ENCODE data around the gene MEN1.

MEN1 gene

GRCh38 chr11:64762674-64763525 is 47.5 kb downstream of the MEN1 start:
- DNase-seq (ENCODE audit: low read depth in 2 of 2): no peak

- DNase-seq (ENCODE audit: low read depth in 2 of 2): no peak
Observed at GRCh38 chr11:64762277-64762673, 48.1 kb downstream of the MEN1 start.

GRCh38 chr11:64760759-64761420 is 49.5 kb downstream of the MEN1 start:
- no peak for DNase-seq (ENCODE audit: low read depth in 2 of 2)

GRCh38 chr11:64759722-64760719 is 50.3 kb downstream of the MEN1 start, which contains the start of gene PYGM:
PYGM (minus strand) TSS chr11:64759974; CDS start chr11:64759898, 76 bp downstream.
- no peak for DNase-seq (ENCODE audit: low read depth in 2 of 2)

DNA sequence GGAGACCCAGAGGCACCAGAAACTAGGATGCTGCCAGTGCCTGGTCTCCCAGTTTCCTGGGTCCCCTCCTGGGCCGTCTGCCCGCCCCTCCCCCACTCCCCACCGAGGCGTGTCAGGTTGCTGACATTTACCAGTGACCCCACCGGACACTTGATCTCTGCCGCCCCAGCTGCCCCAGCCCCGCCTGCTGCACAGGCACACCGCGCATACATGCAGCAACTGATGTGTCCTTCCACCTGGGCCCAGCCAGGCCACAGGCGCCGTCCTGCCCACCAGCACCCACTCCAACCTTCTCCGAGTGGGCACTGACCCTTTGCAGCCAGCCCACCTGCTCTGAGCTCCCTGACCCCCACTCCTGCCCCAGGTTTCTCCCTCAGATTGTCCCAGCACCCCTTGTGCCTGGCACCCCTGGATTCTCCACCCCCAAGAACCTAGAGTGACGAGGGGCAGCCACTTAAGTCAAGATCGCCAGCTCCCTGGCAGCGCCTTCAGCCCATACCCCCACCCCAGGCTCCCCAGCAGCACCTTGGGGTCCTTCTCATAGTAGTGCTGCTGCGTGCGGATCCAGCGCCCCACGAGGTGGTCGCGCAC is 51.1 kb downstream of the MEN1 start:
- no peak for DNase-seq (ENCODE audit: low read depth in 2 of 2)

- no peak for DNase-seq (ENCODE audit: low read depth in 2 of 2)
Observed at GRCh38 chr11:64758330-64759079, 51.8 kb downstream of the MEN1 start.

GRCh38 chr11:64757549-64758329 is 52.6 kb downstream of the MEN1 start:
- DNase-seq (ENCODE audit: low read depth in 2 of 2): no peak

DNA sequence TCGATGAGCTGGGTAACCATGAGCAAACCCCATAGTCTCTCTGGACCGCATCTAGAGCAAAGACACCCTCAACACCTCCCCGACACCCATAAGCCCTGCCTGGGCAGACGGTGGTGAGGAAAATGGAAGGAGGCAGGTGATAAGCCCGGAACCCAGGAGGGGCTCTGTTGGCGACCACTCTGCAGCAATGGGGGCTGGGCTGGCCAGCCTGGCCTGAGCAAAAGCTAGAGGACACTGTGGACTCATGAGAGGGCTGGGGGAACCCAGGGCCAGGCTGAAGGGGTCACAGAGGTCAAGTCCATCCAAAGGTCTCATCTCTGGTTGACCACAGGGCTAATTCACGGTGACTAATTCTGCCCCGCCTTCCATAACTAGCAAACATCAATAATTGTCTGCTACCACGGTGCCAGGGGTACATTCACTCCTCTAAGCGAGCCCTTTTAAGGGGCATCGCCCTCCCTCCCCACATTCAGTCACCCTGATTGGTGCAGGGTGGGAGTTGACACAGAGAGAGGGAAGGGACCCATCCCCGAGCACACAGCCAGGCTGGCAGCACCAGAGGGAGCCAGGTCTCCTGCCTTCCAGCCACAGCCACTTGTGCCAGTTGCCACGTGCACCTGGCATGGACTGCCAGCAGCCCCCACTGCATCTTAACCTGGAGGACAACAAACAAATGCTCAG is 54.5 kb downstream of the MEN1 start:
- DNase-seq (ENCODE audit: low read depth in 2 of 2): no peak

DNA sequence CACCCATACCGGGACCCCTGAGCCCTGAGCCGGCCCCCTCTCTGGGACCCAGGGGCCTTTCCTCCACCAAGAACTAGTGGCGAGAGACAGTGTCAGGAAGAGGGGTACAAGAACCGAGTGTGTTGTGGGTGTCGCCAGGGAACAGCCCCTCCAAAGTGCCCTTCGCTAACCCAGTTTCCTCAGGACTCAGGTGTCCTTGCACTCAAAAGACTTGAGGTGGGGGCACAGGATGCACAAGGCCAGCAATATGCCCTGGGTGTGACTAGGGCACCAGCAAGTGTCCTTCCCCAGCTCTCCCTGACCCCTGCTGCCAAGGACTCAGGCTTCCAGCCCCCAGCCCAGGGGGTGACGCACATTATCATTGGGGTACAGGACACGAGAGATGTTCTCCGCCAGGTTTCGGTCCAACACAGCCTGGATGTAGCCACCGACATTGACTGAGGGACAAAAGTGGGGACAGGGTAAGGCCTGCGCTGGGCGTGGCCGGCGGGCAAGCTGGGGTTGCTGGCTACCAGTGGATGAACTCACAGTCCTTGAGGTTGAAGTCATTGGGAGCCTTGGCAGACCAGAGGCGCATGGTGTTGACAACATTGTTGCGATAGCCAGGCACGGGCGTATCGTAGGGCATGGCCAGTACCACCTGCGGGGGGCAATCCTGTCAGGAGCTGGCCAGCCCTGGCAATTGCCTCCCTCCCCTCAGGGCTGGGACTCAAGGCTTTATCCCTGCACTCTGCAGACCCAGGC is 55.3 kb downstream of the MEN1 start:
- no peak for DNase-seq (ENCODE audit: low read depth in 2 of 2)

DNA sequence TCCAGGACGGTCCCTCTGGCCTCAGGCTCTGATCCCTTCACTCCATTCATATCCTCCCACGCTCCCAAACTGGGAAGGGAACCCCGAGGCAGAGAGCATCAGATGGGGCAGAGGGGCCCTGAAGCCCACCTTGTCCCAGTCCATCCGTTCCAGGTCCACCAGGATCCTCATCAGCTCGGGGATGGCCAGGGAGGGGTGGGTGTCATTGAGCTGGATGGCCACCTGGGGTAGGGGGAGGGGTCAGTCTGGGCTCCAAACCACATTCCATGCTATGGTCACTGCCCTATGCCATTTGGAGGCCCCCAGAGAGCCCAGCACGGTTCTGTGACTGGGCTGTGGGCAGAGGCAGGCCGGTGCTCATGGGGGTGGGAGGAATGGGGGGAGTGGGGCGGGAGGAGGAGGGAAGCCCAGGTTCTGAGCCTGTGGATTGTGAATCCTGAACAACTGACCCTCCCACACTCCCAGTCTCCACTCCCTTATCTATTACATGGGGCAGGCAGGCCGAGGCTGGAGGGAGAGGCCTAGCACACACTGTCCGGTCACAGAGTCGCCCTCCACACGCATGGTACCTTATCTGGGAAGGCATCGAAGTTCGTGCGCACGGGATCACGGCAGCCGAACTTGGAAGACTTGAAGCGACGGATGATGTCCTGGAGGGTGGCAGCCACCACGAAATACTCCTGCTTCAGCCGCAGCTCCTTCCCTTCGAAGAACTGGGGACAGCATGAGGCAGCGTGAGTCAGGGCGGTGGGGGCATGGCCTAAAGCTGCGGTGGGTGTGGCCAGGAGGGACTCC is 56.0 kb downstream of the MEN1 start:
- DNase-seq (ENCODE audit: low read depth in 2 of 2): no peak
